Measurements from ENCODE around the gene DNAH3.
"Not testable (repeated sequence)": the region's sequence is repeated elsewhere in the genome, so short reads cannot be mapped to it uniquely, and the experiment has no call there.

GRCh38 chr16:21048091-21048912, 102.3 kb downstream of the DNAH3 start:
- TF ChIP-seq POLR2A, POLR2AphosphoS5 (IDR thresholded peaks at IDR 0.05; ENCODE audit: low read depth, low read length): not testable (repeated sequence)
